A673 (cell line): Measurements from ENCODE around the gene CACNB1.

Experiments used
- EZH2 ChIP-seq: fragments of 200-600 bp; sonication (generic); IDR thresholded peaks from 2 replicates; pipeline ENCODE4 v1.6.1; 2017; ENCODE audit warnings: borderline replicate concordance, low read depth, mild to moderate bottlenecking, mixed read lengths, antibody characterized with exemption, low read length; ENCODE audit not compliant: poor library complexity, severe bottlenecking
- TF ChIP-seq, protein P1 (sequence below): fragments of 300-800, 200-600 bp; sonication (generic); conservative IDR thresholded peaks from 2 replicates; pipeline ENCODE4 v1.5.1; 2017; ENCODE audit warnings: low read depth, mild to moderate bottlenecking, antibody characterized with exemption, low read length, moderate library complexity, mixed read lengths

DNA sequence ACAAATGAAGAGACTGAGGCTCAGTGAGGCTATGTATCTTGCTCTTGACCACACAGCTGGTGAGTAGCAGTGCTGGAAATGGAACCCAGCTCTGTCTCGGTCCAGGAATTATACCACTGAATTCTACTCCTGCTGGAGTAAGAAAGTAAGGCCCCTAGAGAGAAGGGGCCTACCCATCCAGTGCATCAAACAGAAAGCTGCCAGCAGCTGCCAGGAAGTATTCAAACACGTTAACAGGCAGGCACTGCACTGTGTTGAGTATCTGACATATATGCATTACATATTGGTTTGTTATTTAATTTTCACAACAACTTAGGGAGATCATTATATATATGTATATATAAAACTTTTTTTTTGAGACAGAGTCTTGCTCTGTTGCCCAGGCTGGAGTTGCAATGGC lies 35.5 kb downstream of the CACNB1 start:
- TF ChIP-seq, protein P1, sequence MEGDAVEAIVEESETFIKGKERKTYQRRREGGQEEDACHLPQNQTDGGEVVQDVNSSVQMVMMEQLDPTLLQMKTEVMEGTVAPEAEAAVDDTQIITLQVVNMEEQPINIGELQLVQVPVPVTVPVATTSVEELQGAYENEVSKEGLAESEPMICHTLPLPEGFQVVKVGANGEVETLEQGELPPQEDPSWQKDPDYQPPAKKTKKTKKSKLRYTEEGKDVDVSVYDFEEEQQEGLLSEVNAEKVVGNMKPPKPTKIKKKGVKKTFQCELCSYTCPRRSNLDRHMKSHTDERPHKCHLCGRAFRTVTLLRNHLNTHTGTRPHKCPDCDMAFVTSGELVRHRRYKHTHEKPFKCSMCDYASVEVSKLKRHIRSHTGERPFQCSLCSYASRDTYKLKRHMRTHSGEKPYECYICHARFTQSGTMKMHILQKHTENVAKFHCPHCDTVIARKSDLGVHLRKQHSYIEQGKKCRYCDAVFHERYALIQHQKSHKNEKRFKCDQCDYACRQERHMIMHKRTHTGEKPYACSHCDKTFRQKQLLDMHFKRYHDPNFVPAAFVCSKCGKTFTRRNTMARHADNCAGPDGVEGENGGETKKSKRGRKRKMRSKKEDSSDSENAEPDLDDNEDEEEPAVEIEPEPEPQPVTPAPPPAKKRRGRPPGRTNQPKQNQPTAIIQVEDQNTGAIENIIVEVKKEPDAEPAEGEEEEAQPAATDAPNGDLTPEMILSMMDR, result no peak
- TF ChIP-seq EZH2, result no peak
